HG02885 (cell line): ENCODE results near the gene KIF15.
"Not testable (repeated sequence)": the region's sequence is repeated elsewhere in the genome, so short reads cannot be mapped to it uniquely, and the experiment has no call there.

Source experiments
- ATAC-seq: cut with Tn5 transposase; IDR thresholded peaks from one replicate; pipeline ENCODE4 v1.9.1; 2021; ENCODE audit warnings: mild to moderate bottlenecking; ENCODE audit not compliant: unreplicated experiment, poor library complexity

The KIF15 gene

GRCh38 chr3:44761424-44762169 is at the start of gene KIF15, which contains the start of gene KIAA1143:
TSS of gene KIF15 (plus strand) at chr3:44761794. CDS start at chr3:44761866, 72 bp downstream.
TSS of gene KIAA1143 (minus strand) at chr3:44761619. CDS start at chr3:44761602, 17 bp downstream.
- ATAC-seq, result peak; percentile 83

GRCh38 chr3:44712455-44713075 is 49.0 kb upstream of the KIF15 start, which contains the start of gene ZNF502:
TSS of gene ZNF502 (plus strand) at chr3:44712660. CDS start at chr3:44720262, 7,602 bp downstream.
- ATAC-seq, result no peak

- no peak for ATAC-seq
Observed at GRCh38 chr3:44721231-44722102, 40.1 kb upstream of the KIF15 start.

GRCh38 chr3:44722103-44722401 is 39.5 kb upstream of the KIF15 start:
- no peak for ATAC-seq

- ATAC-seq, result peak; percentile 89
Observed at GRCh38 chr3:44729384-44729910, 32.1 kb upstream of the KIF15 start, which contains the start of gene ZNF501. TSS of gene ZNF501 (plus strand) at chr3:44729635. CDS start at chr3:44734422, 4,787 bp downstream.

GRCh38 chr3:44734646-44735168 is 26.9 kb upstream of the KIF15 start:
- no peak for ATAC-seq

- no peak for ATAC-seq
Observed at GRCh38 chr3:44761101-44761423, 532 bp upstream of the KIF15 start.

- no peak for ATAC-seq
Observed at GRCh38 chr3:44762170-44762677, 630 bp downstream of the KIF15 start.

GRCh38 chr3:44762690-44763089 is 1.1 kb downstream of the KIF15 start:
- no peak for ATAC-seq

- no peak for ATAC-seq
Observed at GRCh38 chr3:44764248-44764647, 2.7 kb downstream of the KIF15 start.

- ATAC-seq, result no peak
Observed at GRCh38 chr3:44771424-44772098, 10.0 kb downstream of the KIF15 start.

- ATAC-seq, result no peak
Observed at GRCh38 chr3:44772099-44772442, 10.5 kb downstream of the KIF15 start.

GRCh38 chr3:44782891-44783290 is 21.3 kb downstream of the KIF15 start:
- no peak for ATAC-seq

GRCh38 chr3:44795197-44795596 is 33.6 kb downstream of the KIF15 start:
- ATAC-seq, result no peak

GRCh38 chr3:44802011-44802410 is 40.4 kb downstream of the KIF15 start:
- no peak for ATAC-seq

GRCh38 chr3:44803298-44803697 is 41.7 kb downstream of the KIF15 start:
- ATAC-seq, result no peak

GRCh38 chr3:44805960-44806359 is 44.4 kb downstream of the KIF15 start:
- no peak for ATAC-seq

GRCh38 chr3:44814751-44815150 is 53.2 kb downstream of the KIF15 start:
- ATAC-seq, result no peak

- ATAC-seq, result not testable (repeated sequence)
Observed at GRCh38 chr3:44816334-44816733, 54.7 kb downstream of the KIF15 start.

- ATAC-seq, result not testable (repeated sequence)
Observed at GRCh38 chr3:44821206-44821605, 59.6 kb downstream of the KIF15 start.
